Gastrocnemius medialis (tissue), 4 donors: Measurements from ENCODE around the gene ADRA2B. TPM values are rescaled to one million over a fixed set of nuclear protein-coding genes. Genes with fewer than 3 reads are reported as not detected.
"Not testable (repeated sequence)": the region's sequence is repeated elsewhere in the genome, so short reads cannot be mapped to it uniquely, and the experiment has no call there.

ENCODE experiments used
- ATAC-seq, 2 donors: fragments of 150-250 bp; one replicate each; pipeline ENCODE4 v1.9.1; 2016
- DNase-seq, 2 donors: peaks; one replicate each; pipeline ENCODE4 v3.0.0-alpha.2; 2019
- H3K27ac ChIP-seq, 4 donors: fragments of 200-600 bp; sonication (generic); 1 replicate in 1 of 4; 2 replicates in 3 of 4; pipeline ENCODE4 v1.5.1; 2016 to 2018; ENCODE audit warnings: mild to moderate bottlenecking in 2 of 4, moderate library complexity in 1 of 4
- H3K27me3 ChIP-seq, 3 donors: fragments of 200-600 bp; sonication (generic) in 2 of 3; 1 replicate in 1 of 3; 2 replicates in 2 of 3; pipeline versions ENCODE4 v1.5.1 to v1.6.0; 2016 to 2019; ENCODE audit warnings: mild to moderate bottlenecking in 1 of 3, moderate library complexity in 1 of 3
- H3K36me3 ChIP-seq, 2 donors: fragments of 200-600 bp; sonication (generic) in 1 of 2; one replicate each; pipeline ENCODE4 v1.5.1; 2017 to 2018
- H3K4me1 ChIP-seq, 2 donors: fragments of 200-600 bp; sonication (generic) in 1 of 2; one replicate each; pipeline ENCODE4 v1.5.1; 2016 to 2017; ENCODE audit warnings: mild to moderate bottlenecking in 2 of 2
- H3K4me3 ChIP-seq, 4 donors: fragments of 200-600 bp; sonication (generic) in 3 of 4; 1 replicate in 1 of 4; 2 replicates in 3 of 4; pipeline ENCODE4 v1.5.1; 2016 to 2019; ENCODE audit warnings: mild to moderate bottlenecking in 2 of 4
- H3K9me3 ChIP-seq, 3 donors: fragments of 200-600 bp; sonication (generic) in 2 of 3; 1 replicate in 1 of 3; 2 replicates in 2 of 3; pipeline ENCODE4 v1.5.1; 2016 to 2019
- POLR2A ChIP-seq, 2 donors: fragments of 450-650 bp; IDR thresholded peaks; one replicate each; pipeline ENCODE4 v1.6.1; 2017; ENCODE audit warnings: antibody characterized with exemption in 2 of 2, mild to moderate bottlenecking in 2 of 2, moderate library complexity in 2 of 2
- in situ Hi-C, 4 donors: fragments of 200-750 bp; cut with MboI; loops; one replicate each; pipeline versions ENCODE4 v1.15.0 to v1.8.0; 2017; ENCODE audit warnings: low sequenced_read_pairs in 4 of 4
- intact Hi-C: fragments of 100-400 bp; cut with DNase I; formaldehyde crosslinking; loops from one replicate; pipeline ENCODE4 v1.15.1; 2023; ENCODE audit warnings: low total_unique reads
- total RNA-seq, 4 donors: library from RNA; depleted of rRNA; stranded (reverse); fragments of >200 nt; gene quantifications; one replicate each; pipeline versions ENCODE4 v1.1.0 to v1.2.3, GENCODE V29; 2016
- TF ChIP-seq, protein P1 (sequence below), 5 experiments: fragments of 450-650 bp in 3 of 5; fragments of 200-600 bp in 2 of 5; sonication (generic) in 2 of 5; IDR thresholded peaks in 4 of 5; conservative IDR thresholded peaks in 1 of 5; 1 replicate in 4 of 5; 2 replicates in 1 of 5; pipeline ENCODE4 v1.5.1; 2016 to 2019; ENCODE audit warnings: antibody characterized with exemption in 5 of 5, mild to moderate bottlenecking in 3 of 5, moderate library complexity in 3 of 5

Gene ADRA2B
- total RNA-seq, 4 donors from 2014 or later: 2.4 to 5.6 (median 3.6) TPM

DNA sequence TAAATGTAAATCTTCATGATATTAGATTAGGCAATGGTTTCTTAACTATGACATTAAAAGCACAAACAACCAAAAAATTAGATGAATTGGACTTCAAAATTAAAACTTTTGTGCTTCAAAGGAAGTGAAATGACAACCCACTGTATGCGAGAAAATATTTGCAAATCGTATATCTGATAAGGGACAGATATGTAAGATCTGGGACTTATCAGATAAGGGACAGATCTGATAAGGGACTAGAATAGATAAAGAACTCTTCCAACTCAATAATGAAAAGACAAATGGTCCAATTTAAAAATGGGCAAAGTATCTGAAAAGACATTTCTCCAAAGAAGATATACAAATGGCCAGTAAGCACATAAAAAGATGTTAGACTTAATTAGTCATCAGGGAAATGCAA lies 29.2 kb downstream of the ADRA2B start:
- Histone ChIP-seq H3K4me1 (peaks cover 7 to 18% of the 10 kb centered on the region in 2 donors), H3K36me3 (no peaks in the 10 kb centered on the region), H3K9me3 (no peaks in the 10 kb centered on the region), H3K4me3 (no peak overlapping the region), H3K27me3 (no peaks in the 10 kb centered on the region), H3K27ac (no peak overlapping the region)
- no peak for DNase-seq
- intact Hi-C loops (no loop called here), in situ Hi-C loops (no loop called here)
- TF ChIP-seq, protein P1, sequence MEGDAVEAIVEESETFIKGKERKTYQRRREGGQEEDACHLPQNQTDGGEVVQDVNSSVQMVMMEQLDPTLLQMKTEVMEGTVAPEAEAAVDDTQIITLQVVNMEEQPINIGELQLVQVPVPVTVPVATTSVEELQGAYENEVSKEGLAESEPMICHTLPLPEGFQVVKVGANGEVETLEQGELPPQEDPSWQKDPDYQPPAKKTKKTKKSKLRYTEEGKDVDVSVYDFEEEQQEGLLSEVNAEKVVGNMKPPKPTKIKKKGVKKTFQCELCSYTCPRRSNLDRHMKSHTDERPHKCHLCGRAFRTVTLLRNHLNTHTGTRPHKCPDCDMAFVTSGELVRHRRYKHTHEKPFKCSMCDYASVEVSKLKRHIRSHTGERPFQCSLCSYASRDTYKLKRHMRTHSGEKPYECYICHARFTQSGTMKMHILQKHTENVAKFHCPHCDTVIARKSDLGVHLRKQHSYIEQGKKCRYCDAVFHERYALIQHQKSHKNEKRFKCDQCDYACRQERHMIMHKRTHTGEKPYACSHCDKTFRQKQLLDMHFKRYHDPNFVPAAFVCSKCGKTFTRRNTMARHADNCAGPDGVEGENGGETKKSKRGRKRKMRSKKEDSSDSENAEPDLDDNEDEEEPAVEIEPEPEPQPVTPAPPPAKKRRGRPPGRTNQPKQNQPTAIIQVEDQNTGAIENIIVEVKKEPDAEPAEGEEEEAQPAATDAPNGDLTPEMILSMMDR (IDR thresholded peaks at IDR 0.05 in 4 of 5, conservative IDR thresholded peaks at IDR 0.05 in 1 of 5): no peak
- TF ChIP-seq POLR2A (IDR thresholded peaks at IDR 0.05): no peak
- ATAC-seq: no peak

DNA sequence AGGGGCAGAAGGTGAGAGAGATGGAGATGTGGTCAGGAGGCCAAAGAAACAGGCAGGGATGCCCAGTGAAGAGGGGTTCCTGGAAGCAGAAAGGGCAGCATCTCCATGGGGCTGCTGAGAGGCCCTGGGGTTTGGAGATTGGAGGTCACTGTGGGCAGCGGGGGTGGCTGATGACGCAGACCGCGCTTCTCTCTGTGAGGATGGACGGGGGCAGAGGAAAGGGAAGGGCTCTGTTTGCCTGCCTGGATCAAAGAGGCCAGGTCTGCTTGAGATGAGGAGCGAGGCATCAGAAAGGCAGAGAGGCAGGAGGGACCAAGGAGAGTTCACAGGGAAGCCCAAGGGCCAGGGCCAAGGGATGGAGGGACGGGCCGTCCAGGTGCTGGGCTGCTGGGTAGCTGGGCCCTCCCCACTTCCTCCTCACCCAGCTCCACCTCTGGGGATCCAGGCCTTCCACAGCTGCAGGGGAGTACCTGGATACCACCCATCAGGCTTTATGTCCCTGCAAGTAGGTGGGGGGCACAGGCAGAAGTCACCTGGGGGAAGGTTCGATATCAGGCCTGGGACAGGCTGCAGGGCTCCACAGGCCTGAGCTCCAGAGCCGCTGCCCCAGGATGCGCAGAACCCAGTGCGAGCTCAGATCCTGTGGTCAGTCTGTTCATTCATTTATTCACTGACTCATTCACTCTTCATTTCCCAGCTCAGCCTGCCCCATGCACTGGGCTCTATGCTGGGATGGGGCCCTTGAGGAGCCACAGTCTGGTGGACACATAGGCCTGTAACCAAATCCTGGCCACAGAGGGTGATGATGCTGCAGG lies 30.6 kb downstream of the ADRA2B start:
- no peak for TF ChIP-seq POLR2A (IDR thresholded peaks at IDR 0.05)
- TF ChIP-seq, protein P1 (IDR thresholded peaks at IDR 0.05 in 4 of 5, conservative IDR thresholded peaks at IDR 0.05 in 1 of 5): no peak
- H3K36me3 ChIP-seq: no peaks in the 10 kb centered on the region
- peaks cover 7 to 18% of the 10 kb centered on the region in 2 donors for H3K4me1 ChIP-seq
- ATAC-seq (no peak), DNase-seq (no peak)
- H3K4me3 ChIP-seq: no peak overlapping the region
- intact Hi-C loops: no loop called here
- in situ Hi-C loops: no loop called here
- no peaks in the 10 kb centered on the region for H3K27me3 ChIP-seq
- H3K9me3 ChIP-seq: no peaks in the 10 kb centered on the region
- no peak overlapping the region for H3K27ac ChIP-seq

DNA sequence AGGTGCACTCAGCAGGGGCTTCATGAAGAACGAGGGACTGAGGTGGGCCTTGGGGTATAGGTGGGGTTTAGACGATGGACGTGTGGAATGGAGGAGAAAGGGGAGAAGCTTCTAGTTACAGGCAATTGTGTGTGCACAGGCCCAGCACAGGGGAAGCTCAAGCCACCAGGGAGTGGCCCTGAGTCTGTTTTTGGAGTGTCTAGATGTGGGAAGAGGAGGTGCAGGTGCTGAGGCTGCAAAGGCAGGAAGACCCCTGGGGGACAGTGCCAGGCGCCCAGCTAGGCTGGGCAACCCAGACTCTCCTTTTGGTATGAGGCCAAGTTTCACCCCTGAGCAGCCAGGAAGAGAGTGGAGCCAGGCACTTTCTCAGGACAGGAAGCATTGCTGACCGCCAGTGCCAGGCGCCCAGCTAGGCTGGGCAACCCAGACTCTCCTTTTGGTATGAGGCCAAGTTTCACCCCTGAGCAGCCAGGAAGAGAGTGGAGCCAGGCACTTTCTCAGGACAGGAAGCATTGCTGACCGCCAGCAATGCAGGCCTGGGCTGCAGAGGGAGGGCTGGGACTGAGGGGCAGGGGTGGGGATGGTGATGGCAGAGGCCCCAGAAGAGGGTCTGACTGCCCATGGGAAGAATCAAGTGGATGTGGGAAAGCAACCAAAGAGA lies 31.4 kb downstream of the ADRA2B start:
- Histone ChIP-seq H3K27ac (peak overlapping the region in 2 of 4 donors; percentile 71), H3K4me1 (peaks cover 7 to 18% of the 10 kb centered on the region in 2 donors)
- H3K9me3 ChIP-seq, H3K36me3 ChIP-seq, H3K27me3 ChIP-seq, in situ Hi-C loops, H3K4me3 ChIP-seq, ATAC-seq, DNase-seq, intact Hi-C loops: not testable (repeated sequence)

DNA sequence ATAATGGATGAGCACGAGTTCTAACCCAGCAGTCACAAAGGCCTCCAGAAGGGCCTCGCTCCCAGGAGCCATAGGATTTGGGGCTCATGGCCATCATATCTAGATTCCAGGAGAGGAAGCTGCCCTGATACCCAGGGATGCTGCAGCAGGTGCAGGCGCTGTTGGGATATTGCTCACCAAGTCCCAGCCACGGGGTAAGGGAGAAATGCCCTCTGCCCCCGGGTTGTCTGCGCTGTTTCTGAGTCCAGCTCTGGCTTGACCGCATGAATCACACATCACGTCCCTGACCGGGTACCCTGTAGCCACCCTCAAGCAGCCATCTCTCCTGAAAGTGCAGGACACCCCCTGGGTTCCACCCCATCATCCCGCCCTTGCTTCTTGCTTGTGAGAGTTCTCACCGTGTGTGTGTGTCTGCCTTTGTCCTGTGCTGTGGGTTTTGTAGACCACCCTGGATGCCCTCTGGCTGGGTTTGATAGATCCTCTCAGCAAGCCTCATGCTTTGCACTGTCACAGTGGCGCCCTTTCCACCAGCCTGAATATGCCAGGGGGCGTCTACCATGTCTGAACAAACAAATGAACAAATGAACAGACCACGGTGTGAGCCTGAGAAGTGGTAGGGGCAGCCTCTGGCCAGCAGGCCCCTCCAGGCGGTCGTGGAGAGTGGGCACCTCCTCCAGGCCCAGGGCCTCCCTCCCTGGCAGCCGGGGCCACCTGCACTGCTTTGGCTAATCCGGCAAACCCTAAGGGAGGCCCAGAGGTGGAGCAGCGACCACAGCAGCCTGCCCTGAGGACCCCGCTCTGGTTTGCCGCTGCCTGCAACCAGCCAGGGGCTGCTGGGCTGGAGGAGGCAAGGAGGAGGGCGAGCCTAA lies 32.1 kb downstream of the ADRA2B start:
- DNase-seq: no peak
- Histone ChIP-seq H3K9me3 (no peaks in the 10 kb centered on the region), H3K36me3 (no peaks in the 10 kb centered on the region), H3K4me3 (no peak overlapping the region), H3K27me3 (no peaks in the 10 kb centered on the region), H3K27ac (peak overlapping the region; percentile 2 to 77 (median 71)), H3K4me1 (peaks cover 7 to 18% of the 10 kb centered on the region in 2 donors)
- in situ Hi-C loops: no loop called here
- intact Hi-C loops: no loop called here
- no peak for TF ChIP-seq POLR2A (IDR thresholded peaks at IDR 0.05)
- TF ChIP-seq, protein P1 (IDR thresholded peaks at IDR 0.05 in 4 of 5, conservative IDR thresholded peaks at IDR 0.05 in 1 of 5): no peak
- ATAC-seq: no peak
